HG03135 (cell line): ENCODE data around the gene NKTR.

ENCODE experiments used
- ATAC-seq: cut with Tn5 transposase; IDR thresholded peaks from one replicate; pipeline ENCODE4 v1.9.1; 2021; ENCODE audit warnings: mild to moderate bottlenecking, moderate library complexity; ENCODE audit not compliant: unreplicated experiment

Gene NKTR

GRCh38 chr3:42660131-42660715 is 59.7 kb downstream of the NKTR start:
- ATAC-seq = no peak

DNA sequence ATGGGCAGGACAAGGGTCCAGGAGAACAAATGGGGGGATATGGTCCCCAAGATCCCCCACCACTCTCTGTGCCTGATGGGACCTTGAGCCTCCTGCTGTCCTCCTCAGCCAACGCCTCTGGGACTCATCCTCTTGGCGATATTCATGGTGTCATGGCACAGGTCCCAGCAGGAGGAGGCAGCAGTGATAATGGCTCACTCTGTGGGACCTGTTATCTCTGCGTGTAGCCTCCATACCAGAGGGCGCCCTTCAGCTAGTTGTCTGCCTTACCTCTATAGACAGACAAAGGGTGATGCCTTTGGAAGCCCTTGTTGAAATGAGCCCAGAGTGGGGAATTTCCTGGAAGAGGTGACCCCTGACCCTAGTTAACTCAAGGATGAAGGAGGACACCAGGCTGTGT is 60.4 kb downstream of the NKTR start:
- no peak for ATAC-seq

GRCh38 chr3:42661593-42662022 is 61.1 kb downstream of the NKTR start:
- ATAC-seq = no peak

DNA sequence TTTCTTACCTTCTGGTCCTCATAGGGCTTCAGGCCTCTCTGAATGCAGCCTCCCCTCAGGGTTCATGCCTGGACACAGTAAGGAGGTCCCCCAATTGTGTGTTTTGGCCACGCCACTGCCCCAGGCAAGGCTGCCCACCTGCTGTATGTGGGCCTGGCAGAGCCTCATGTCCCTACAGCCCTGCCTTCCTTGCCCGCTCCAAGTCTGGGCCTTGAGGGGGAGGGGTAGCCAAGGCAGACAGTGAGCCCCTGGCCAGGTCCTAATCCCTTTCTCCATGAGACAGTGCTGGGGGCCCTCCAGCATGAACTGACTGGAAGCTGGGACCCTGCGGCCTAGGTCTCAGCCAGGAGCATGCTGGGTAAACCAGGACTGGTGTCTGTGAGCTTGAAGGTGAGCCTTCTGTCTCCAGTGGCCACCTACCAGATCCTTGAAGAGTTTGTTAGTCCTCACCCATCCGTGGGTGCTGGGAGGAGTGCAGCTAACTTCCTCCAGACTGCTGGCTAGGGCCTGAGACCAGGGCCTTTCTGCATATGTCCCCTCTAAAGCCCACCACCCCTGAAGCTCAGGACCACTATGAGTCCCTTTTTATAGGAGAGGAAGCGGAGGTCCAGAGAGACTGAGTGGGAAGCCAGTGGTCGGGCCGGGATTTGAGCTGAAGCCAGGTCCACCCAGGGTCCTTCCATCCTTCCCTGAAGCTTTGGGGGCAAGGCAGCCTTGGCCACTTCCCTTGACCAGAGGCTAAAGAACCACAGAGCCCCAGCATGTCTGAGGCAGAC is 61.7 kb downstream of the NKTR start:
- no peak for ATAC-seq

DNA sequence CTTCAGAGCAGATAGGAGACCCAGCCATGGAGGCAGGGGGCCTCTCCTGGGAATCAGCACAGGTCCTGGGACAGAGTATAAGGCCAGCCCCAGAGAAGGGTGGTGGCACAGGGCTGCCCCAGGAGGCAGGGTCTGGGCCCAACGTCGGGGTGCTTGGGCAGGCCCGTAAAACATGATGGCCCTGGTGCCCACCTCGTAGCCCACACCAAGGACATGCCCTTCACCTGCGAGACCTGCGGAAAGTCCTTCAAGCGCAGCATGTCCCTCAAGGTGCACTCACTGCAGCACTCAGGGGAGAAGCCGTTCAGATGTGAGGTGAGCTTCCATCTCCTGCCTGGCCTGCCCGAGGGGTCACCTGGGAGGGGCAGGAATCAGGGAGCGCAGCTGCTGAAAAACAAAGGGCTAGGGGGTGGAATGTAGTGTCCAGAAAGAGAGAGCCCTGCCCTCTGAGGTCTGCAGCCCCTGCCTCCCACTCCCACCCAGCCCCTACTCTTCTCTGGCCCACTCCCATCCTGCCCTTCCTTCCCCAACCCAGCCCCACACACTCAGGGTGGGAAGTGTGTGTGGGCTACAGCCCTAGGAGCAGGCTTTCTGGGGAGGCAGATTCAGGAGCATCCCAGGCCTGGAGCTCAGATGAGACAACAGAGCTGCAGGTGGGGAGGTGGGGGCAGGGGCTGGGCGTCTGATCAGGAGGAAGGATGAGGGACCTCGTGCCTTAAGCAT is 62.5 kb downstream of the NKTR start:
- ATAC-seq = no peak

GRCh38 chr3:42663581-42664437 is 63.3 kb downstream of the NKTR start:
- no peak for ATAC-seq

GRCh38 chr3:42664438-42664803 is 63.9 kb downstream of the NKTR start:
- ATAC-seq = no peak

GRCh38 chr3:42665050-42665878 is 64.8 kb downstream of the NKTR start:
- ATAC-seq = no peak

GRCh38 chr3:42666022-42666421 is 65.5 kb downstream of the NKTR start:
- no peak for ATAC-seq

- ATAC-seq = no peak
Observed at GRCh38 chr3:42666577-42666998, 66.1 kb downstream of the NKTR start.

- ATAC-seq = no peak
Observed at GRCh38 chr3:42667096-42667522, 66.6 kb downstream of the NKTR start.

- no peak for ATAC-seq
Observed at GRCh38 chr3:42667523-42668412, 67.3 kb downstream of the NKTR start.

GRCh38 chr3:42668413-42668760 is 67.9 kb downstream of the NKTR start:
- no peak for ATAC-seq

DNA sequence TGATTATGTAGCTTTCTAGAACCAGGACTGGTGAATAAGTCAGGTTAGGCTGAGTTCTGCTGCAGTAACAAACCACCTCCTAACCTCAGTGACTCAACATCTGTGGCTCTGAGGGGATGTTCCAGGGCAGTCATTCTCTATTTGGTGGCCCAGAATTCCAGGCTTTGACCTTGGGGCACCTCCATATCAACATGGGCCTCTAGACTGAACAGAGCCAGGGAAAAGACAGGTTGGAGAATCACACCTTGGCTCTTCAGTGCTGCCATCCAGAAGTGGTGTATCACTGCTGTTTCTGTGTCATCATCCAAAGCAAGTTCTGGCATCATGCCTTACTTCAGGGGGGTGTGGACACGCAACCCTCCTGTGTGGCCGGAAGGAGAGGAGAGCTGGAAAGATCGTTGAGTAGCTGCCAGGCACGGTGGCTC is 68.3 kb downstream of the NKTR start:
- no peak for ATAC-seq

GRCh38 chr3:42670051-42670576 is 69.6 kb downstream of the NKTR start:
- no peak for ATAC-seq

GRCh38 chr3:42670670-42671069 is 70.2 kb downstream of the NKTR start:
- no peak for ATAC-seq

DNA sequence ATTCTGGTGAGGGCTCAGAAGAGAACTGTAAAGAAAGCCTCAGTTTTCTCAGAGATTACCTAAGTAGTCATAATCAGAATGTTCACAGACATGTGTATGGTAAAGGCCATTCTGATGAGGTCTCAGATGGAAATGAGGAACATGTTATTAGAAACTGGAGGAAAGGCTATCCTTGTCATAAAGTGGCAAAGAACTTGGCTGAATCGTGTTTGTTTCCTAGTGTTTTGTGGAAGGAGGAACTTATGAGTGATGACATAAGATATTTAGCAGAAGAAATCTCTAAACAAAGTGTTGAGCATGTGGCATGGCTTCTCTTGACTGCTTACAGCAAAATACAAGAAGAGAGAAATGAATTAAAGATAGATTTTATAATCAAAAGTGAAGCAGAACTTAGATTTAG is 72.0 kb downstream of the NKTR start:
- ATAC-seq = no peak

DNA sequence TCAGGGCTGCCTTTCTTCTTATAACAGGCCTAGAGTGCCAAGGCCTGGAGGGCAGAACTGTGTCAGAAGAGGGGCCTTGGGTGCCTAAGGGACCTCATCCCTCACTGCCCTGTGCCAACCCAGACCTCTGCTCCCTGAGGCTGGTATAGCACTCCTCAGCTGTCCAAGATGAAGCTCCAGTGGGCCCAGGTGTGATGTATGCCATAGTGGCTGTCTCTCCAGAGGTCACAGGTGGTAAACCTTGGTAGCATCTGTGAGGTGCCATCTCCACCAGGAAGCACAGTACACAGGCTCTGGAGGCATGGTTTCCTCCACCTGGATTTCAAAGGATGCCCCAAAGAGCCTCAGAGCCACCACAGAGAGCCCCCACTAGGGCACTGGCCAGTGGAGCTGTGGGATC is 72.6 kb downstream of the NKTR start:
- ATAC-seq = no peak

DNA sequence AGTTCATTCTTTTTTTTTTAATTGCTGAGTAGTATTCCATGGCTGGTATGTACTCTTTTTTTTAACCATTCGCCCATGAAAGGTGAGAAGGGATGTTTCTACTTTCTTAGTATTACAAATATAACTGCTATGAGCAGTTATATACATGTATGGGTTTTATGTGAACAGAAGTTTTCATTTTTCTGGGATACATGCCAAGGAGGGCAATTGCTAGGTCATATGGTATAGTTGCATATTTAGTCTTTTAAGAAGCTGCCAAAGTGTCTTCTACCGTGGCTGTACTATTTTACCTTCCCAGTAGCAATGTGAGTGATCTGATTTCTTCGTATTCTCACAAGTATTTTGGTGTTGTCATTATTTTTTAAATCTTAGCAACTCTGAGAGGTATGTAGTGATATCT is 73.7 kb downstream of the NKTR start:
- no peak for ATAC-seq
